Measurements from ENCODE around the gene UTP25.

DNA sequence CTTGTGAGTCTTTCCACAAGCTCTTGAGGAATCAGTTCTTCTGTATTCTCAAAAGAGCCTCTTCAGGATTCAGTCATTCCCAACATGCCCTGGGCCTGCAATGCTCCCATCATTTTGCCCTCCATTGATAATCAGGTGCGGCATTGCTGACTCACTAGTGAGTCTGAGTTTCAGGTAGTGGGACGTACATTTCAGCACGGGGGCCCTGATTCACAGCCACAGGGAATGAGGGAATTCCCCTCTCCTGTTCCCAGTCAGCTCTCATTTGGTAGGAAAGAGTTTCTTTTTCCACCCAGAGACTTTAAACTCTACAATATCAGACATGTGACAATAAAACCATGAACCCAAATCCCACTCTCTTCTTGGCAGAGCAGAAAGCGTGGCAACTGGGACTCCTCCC, 18.2 kb upstream of the UTP25 start:
- TF ChIP-seq, protein P1, sequence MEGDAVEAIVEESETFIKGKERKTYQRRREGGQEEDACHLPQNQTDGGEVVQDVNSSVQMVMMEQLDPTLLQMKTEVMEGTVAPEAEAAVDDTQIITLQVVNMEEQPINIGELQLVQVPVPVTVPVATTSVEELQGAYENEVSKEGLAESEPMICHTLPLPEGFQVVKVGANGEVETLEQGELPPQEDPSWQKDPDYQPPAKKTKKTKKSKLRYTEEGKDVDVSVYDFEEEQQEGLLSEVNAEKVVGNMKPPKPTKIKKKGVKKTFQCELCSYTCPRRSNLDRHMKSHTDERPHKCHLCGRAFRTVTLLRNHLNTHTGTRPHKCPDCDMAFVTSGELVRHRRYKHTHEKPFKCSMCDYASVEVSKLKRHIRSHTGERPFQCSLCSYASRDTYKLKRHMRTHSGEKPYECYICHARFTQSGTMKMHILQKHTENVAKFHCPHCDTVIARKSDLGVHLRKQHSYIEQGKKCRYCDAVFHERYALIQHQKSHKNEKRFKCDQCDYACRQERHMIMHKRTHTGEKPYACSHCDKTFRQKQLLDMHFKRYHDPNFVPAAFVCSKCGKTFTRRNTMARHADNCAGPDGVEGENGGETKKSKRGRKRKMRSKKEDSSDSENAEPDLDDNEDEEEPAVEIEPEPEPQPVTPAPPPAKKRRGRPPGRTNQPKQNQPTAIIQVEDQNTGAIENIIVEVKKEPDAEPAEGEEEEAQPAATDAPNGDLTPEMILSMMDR (conservative IDR thresholded peaks at IDR 0.05; ENCODE audit: low read length), result no peak
- TF ChIP-seq EZH2phosphoT487 (IDR thresholded peaks at IDR 0.05; ENCODE audit: borderline replicate concordance), result no peak
